HG02852 (cell line): ENCODE data around the gene ATAD3B.
"Not testable (repeated sequence)": the region's sequence is repeated elsewhere in the genome, so short reads cannot be mapped to it uniquely, and the experiment has no call there.

Experiments used
- ATAC-seq: cut with Tn5 transposase; IDR thresholded peaks from one replicate; pipeline ENCODE4 v1.9.1; 2021; ENCODE audit warnings: mild to moderate bottlenecking, moderate library complexity; ENCODE audit not compliant: unreplicated experiment

Gene ATAD3B

DNA sequence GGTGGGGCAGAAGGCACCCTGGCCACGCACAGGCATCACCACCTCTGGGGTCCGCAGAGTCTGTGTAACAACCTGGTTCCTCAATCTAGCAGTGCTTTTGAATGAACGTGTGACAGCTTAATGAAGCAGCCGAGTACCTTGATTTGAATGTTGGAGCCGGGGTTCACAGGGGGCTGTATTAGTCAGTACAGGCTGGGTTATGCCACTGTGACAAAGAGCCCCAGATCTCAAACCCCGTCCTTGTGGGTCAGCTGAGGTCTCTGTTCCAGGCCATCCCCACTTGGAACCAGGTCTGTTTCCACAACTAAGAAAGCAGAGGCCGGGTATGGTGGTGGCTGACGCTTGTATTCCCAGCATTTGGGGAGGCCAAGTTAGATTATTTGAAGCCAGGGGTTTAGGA lies 58.4 kb downstream of the ATAD3B start:
- no peak for ATAC-seq

DNA sequence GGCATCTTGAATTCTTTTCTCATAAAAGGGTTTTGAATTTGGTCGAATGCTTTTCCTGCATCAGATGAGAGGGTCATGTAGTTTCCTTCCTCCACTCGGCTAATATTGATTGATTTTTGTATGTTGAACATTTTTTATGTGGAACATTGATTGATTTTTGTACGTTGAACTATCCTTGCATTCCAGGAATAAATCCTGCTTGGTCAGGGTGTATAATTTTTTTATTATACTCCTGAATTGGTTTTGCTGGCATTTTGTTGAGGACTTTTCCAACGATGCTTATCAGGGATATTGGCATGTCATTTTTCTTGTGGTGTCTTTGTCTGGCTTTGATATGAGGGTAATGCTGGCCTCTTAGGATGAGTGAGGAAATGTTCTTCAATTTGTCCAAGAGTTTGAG lies 60.4 kb downstream of the ATAD3B start:
- no peak for ATAC-seq

DNA sequence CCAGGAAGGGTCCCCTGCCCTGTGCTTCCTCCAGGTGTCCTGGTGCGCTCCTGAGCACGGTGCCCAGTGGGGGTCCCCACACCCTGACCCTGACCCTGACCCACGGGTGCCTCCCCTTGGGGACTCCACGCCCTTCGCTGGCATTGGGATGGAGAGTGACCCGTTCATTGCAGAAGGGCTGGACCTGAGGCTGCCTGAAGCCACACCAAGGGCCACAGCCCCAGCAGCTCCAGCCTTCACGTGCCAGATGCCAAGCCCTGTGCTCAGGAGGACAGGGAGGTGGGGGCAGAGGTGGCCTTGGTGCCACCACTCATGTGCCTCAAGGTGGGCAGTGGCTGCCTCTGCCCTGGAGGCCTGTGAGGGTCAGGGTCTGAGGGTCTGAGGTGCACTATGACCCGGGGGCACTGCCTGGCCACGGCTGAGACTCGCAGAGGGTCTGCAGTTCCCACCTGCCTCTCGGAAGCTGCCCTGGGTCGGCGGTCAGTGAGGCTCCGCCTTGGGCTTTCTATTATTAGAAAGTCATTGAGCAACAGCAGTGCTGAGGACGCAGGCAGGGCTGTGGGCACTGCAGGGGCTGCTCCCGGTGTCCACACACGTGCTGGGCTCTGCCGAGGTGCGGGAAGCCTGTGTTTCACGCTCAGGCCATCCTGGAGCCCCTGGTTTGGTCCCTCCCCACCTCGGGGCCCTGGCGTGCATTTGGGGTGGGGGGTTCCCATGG lies 61.8 kb downstream of the ATAD3B start:
- not testable (repeated sequence) for ATAC-seq

DNA sequence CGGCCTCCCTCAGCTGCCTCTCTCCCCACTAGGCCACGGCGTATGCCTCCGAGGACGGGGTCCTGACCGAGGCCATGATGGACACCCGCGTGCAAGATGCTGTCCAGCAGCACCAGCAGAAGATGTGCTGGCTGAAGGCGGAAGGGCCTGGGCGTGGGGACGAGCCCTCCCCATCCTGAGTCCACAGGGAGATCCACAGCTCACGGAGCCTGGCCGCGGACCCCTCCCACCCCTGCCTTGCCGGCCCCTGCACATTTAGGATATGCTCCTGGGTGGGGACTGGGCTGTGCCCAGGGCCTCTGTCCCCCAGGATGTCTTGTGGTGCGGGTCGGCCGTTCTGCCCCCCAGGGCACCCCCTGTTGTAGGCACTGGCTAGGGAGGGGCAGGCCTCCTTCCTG lies 62.3 kb downstream of the ATAD3B start:
- not testable (repeated sequence) for ATAC-seq

DNA sequence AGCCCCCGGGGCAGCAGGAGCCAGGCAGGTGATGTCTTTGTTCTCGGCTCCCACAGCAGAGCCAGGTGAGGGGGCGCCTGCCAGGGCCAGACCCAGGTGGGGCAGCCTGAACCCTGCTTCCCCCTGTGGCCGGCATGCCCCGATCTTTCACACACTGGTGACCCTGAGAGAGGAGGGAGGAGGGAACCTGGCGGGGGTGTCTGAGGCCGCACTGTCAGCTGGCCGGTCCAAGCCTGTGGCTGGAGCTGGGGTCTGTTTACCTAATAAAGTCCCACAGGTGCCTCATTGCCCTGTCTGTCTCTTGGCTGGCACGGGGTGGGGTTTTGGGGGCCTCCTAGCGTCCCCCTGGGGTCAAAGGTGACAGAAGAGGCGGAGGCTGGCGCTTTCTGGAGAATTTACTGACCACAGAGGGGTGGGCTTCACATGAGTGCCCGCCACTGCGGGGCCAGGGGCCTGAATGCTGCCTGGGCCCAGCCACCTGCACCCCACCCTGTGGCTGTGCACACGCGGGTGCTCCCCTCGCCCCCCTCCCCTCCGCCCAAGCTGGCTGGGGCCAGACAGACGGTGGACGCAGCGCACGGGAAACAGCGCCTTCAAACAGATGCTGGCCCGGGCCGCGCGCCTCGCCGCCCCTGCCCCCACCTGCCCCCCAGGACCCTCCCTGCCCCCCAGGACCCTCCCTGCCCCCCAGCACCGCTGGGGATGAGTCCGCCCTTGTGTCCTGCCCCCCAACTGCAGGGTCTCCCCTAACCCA lies 63.0 kb downstream of the ATAD3B start:
- no peak for ATAC-seq

DNA sequence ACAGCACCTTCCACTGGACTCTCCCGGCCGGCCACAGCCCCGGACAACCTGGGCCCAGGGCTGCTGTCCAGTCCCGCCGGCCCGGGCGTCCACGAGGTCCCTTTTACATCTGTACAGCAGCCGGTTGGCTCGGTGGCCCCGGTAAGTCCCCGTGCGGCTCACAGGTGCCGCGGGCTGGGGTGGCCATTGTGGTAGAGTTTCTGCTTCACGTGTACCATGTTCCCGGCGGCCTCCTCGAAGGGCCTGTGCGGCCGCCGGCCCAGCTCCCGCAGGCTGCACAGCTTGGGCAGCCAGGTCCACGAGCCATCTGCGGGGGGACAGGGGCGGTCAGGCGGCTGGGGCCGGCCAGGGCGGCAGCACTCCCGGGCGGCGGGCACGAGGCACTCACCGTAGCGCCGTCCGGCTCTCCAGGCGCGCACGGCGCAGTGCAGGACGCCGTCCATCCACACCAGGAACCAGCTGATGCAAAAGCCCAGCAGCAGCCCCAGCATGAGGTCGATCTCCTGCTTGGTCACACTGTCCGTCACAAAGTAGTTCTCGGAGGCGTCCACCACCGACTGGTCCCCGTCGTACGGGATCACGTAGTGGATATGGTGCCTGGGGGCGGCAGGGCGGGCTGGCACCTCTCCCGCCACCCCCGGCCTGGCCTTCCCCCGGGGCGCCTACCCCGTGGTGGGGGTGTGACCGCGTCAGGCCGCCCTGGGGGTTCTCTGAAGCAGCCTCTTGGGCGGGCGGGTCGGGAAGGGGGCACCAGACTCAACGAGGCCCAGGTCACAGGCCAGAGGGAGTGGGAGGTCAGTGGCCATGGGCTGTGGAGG lies 63.8 kb downstream of the ATAD3B start:
- no peak for ATAC-seq

DNA sequence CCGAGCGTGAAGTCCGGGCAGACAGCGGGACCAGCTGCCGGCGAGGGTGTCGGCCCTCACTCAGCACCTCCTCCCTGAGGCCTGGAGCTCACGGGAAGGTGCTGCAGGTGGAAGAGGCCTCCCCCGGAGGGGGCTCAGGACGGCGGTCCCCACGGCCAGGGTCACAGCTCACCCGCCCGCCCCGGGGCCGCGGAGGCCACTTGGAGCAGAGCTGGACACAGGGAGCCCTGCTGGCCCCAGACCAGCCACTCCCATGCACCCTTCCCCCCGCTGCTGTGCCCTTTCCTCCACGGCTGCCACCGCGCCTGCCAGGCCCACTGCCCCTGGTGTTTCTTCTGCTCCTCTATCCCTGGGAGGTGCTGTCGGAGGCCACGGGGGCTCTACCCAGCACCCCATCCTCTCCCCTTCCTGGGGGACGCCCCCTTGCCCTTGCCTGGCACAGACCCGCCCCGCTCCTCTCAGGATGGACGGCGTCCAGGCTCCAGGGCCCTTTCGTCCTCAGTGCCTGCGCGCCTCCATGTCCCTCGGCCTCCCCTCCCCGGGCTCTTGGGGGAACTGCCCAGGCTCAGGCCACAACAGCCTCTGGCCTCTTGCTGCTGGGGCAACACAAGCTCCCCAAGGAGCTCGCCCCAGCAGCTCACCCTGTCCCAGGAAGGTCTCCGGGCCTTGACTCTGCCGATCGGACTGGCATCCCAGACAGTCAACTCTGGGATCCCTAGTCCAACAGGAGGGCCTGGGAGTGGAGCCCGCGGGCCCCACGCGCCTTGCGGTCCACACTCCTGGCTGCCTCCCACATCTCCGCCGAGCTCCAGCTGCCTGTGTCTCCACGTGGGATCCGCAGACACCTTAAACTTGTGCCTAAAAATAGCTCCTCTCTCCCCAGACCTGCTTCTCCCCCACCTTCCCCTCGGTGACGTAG lies 64.7 kb downstream of the ATAD3B start:
- no peak for ATAC-seq

DNA sequence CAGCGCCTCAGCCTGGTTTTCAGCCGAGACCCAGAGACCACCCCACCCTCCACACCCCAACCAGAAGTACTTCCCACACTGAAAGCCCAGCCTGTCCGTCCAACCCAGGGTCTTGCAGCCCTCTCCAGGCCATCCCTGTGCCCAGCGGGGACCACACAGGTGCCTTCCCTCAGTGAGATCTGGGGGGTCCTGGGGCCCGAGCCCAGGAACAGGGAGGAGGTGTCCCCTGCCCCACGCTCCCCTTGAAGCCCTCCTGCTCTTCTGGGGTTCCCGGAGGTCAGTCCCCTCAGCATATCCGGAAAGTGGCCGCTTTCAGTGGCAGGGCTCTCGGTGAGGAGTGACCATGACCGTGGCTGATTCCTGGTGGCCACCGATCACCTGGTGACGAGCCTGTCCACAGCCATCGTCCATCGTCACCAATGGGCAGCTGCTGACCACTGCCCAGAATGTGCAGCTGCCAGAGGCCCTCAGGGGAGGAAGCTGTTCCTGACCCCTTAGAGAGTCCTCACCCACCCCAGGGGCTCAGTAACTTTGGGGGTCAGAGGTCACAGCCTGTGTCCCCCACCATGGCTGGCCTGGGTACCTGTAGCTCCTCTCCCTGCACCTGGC lies 65.5 kb downstream of the ATAD3B start:
- no peak for ATAC-seq

DNA sequence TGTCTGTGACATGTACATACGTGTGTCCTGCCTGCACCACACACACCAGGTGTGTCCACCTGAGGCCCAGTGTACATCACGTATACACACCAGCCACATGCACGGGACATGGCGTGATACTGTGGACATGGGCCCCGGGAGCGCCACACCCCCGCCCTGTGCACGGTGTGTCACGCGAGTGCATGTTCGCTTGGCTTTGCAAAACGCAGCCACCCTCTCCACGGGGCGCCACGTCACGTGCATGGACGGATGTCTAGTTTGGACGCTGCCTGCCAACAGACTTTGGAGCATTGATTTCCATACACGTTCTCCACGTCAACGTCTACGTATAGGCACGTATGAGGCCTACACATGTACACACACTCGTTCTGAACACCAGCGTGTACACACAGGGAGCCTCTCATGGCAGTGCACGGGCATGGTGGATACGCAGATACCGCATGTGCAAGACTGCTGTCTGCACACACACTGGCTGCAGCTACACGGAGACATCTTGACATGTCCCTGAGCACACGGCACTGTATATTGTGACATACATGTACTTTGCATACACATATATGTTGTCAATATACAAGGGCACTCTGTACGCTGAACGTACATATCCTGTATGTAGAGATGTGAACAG lies 66.2 kb downstream of the ATAD3B start:
- no peak for ATAC-seq

DNA sequence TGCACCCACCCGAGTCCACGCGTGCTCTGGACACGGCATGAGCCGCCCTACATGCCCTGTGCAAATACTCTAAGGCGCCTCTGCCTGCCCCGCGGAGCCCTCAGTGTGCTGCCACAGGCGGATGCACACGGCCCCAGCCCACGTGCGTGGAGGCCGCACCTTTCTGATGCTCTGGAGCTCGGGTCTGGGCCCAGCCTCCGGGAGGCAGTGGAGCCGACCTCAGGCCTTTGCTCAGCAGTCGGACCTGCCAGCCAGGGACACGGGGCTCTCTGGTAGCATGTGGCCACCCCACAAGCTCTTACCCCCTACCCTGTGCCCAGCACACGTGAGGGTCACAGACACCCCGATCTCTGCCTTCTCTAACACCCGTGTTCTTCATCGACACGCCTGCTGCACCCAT lies 66.8 kb downstream of the ATAD3B start:
- ATAC-seq, result no peak

DNA sequence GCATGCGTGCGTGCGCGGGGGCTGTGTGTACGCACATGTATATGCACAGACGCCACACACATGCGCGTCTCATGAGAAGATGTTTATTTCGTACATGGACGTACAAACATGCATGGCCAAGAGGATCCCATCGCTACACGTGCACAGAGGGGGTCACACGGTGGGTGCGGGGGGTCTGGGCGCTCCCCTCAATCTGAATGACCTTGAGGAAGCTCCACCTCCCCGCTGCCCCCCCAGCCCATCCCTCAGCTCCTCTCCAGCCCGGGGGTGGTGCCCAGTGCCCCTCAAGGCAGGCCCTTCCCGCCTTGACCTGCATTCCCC lies 67.4 kb downstream of the ATAD3B start:
- no peak for ATAC-seq

DNA sequence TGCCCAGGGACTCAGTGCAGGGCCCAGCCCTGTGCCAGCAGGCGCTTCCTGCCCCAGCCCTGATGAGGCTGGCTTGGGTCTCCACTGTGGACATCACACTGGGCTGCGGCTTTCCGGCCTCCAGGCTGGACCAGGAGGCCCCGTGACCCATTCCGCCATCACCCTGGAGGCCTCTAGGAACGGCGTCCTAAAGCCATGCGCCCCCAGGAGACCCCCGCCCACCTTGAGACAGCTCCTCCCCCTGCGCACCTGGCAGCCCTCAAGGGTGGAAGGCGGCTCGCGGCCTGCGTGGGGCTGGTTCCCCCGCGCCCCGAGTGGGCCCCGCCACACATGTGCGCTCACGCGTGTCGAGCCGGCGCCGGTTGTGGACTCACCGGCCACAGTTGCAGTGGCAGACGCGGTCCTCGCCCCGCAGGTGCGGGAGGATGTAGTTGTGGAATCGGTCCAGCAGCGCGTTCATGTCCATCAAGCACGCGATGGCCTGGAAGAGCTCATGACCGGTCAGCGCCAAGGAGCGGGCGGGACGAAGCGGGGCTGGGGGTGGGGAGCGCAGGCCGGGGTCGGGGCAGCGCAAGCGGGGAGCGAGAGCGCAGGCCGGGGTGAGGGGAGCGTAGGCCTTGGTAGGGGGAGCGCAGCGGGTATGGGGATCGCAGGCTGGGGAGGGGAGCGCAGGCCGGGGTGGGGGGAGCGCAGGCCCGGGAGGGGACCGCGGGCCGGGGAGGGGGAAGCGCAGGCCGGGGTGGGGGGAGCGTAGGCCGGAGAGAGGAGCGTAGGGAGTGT lies 67.9 kb downstream of the ATAD3B start:
- ATAC-seq, result no peak

DNA sequence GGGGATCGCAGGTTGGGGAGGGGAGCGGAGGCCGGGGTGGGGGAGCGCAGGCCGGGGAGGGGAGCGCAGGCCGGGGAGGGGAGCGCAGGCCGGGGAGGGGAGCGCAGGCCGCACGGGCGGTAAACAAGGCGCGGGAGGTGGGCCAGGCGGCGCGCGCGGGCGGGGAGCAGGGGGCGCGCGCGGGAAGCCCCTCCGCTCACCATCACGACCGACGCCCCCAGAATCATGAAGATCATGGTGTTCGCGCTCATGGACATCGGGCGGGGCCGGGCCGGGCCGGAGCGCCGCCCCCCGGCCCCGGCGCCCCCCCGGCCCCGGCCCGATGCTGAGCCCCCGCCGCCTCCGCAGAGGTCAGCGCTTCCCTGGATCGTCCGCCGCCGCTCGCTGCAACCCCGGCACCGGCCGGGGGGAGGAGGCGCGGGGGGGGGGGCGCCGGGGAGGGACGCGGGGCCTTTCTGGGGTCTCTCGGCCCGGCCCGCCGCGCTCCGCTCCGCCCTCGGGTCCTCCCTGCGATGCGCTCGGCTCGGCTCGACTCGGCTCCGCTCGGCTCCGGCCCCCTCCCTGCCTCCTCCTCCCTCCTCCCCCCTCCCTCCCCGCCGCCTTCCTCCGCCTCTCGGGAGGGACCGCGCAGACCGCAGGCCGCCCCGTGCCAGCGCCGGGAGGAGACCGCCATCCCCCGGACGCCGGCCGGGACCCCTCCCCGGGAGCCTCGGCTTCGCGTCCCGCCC lies 68.7 kb downstream of the ATAD3B start, which contains the start of gene TMEM240:
Gene TMEM240, minus strand, starts transcription at position 535 of the 728 bp plus-strand sequence. Its CDS starts 278 bp downstream, at position 257.
- ATAC-seq, result no peak

DNA sequence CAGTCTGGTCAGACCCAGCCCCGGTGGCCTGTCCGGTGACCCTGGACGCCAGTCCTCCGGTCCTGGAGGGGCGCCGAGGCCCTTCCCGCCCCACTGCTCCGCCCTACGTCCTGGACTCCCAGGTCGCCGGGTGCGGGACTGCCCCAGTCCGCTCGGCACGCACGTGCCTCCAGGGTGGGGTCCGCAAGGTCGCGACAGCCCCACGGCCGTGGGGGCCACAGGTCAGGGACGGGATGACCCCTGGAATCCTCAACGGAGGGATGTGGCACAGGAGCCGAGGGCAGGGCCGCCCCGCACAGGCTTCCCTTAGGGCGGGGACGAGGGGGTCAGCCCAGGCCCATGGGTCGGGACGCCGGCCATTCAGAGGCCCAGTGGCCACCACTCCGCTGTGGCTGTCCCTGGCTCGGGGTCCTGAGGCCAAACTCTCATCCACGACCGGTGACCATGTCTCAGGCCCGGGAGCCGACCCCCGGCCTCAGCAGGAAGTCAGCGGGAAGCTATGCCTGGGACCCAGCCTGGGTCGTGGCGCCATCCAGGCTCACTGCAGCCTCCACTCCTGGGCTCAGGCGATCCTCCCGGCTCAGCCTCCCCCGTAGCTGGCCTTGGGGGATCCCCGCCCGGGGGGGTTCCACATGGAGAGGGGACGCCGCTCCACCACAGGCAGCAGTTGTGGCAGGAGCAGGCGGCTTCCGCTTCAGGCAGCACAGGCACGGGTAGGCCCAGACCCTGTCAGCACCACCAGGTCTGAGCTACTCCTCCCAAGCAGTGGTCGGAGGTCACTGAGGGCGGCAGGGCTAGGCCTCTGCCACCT lies 69.5 kb downstream of the ATAD3B start:
- no peak for ATAC-seq

DNA sequence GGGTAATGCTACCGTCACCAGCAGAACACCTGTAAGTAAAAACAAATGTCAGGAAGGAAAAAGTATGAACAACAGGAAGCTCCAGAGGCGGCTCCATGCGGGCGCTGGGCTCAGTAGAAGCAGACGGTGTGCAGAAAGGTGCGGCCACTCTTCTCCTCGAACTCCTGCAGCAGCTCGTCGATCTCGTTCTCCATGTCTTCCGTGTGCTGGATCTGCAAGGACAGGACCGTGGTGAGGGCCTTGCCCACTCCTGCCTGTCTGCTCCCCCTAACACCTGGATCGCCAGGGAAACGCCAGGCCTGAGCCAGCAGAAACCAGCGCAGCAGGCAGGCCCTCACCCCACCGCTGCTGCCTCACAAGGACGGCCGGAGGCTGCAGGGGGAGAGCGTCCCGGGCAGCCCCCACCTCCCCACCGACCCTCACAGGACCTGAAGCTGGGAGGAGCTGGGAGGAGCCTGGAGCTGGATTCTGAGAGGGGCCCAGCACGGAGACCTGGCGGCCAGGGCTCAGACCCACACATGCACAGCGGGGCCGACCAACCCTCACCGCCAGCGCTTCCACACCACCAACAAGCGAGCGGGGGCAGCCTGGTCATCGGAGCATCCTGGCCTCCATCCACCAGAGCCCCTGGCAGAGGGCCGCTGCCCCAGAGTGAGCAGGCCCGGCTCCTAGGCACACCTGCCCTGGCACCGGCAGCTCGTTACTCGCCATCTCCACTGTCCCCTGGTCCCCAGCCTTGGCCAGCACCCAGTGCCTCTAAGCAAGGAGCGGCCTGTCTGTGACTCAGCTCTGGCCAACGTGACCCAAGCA lies 70.6 kb downstream of the ATAD3B start:
- no peak for ATAC-seq
